Fibroblast of villous mesenchyme (primary cell): ENCODE results near the gene KIAA0930. TPM values are rescaled to one million over a fixed set of nuclear protein-coding genes. Genes with fewer than 3 reads are reported as not detected.

Experiments
- DNase-seq: peaks from one replicate; pipeline ENCODE4 v3.0.0-alpha.2; 2010; ENCODE audit warnings: low read depth
- H3K4me3 ChIP-seq: 2 replicates; pipeline ENCODE4 v1.5.1; 2011; ENCODE audit warnings: low read depth, mild to moderate bottlenecking, low read length
- CTCF ChIP-seq: IDR thresholded peaks from 2 replicates; pipeline ENCODE4 v1.5.1; 2012; ENCODE audit warnings: low read depth, mild to moderate bottlenecking, low read length; ENCODE audit not compliant: insufficient read depth
- total RNA-seq: library from RNA; depleted of rRNA; stranded (reverse); fragments of >200 nt; gene quantifications from 2 replicates; pipeline ENCODE4 v1.2.3, GENCODE V29; 2012

The KIAA0930 gene
- total RNA-seq, 1 donor: 44.5 TPM

DNA sequence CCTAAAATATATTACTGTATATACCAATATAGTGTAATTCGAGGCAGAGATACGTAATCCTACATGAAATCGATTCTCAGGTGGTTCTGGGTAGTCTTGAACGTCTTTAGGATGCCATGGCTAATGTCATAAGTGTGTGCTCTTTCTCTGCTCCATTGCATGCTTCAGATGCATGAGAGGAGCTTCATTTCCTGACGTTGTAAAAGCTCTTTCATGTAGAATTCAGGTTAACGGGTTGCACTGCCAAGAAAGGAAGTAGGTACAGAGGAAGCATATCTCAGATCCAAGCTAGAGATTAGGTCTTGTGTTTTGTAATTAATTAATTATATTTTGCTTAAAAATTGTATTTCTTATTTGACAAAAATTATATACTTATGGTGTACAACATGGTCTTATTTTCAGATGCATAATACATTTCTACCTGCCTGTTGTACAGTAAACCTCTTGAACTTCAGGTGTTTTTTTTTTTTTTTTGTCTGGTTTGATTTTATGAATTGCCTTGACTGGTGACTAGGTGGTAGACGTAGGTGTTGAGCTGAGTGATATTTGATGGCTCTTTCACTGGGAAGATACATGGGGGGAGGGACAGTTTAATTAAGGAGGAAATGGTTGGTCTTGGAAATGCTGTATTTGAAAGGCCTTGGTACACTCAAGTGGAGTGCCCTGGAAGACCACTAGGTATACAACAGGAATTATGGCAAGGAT is 67.7 kb downstream of the KIAA0930 start:
- TF ChIP-seq CTCF: no peak
- DNase-seq: no peak
- H3K4me3 ChIP-seq: no peak overlapping the region

- no peak overlapping the region for H3K4me3 ChIP-seq
- no peak for DNase-seq
- TF ChIP-seq CTCF: no peak
Measured at GRCh38 chr22:45171830-45172229, 68.9 kb downstream of the KIAA0930 start.

- H3K4me3 ChIP-seq: no peak overlapping the region
- DNase-seq: no peak
- no peak for TF ChIP-seq CTCF
Measured at GRCh38 chr22:45169591-45170466, 70.9 kb downstream of the KIAA0930 start.

DNA sequence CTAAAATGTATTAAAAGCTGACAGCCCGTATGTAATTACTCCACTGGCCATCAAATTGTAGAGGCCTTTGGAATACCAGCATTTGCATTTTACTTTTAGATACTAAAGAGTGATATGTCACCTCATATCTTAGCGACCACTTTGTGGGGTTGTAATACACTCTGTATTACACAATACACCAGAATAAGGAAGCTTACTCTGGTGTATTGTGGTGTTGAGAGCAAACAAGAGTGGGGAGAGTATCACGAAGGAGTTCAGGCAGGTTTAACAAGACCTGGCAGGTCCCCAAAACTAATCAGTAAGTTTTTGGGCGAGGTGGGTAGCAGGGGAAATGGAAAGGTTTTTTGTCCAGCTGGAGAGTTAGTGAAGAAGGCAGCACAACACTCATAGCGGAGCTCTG is 73.8 kb downstream of the KIAA0930 start:
- DNase-seq: no peak
- H3K4me3 ChIP-seq: no peak overlapping the region
- no peak for TF ChIP-seq CTCF

DNA sequence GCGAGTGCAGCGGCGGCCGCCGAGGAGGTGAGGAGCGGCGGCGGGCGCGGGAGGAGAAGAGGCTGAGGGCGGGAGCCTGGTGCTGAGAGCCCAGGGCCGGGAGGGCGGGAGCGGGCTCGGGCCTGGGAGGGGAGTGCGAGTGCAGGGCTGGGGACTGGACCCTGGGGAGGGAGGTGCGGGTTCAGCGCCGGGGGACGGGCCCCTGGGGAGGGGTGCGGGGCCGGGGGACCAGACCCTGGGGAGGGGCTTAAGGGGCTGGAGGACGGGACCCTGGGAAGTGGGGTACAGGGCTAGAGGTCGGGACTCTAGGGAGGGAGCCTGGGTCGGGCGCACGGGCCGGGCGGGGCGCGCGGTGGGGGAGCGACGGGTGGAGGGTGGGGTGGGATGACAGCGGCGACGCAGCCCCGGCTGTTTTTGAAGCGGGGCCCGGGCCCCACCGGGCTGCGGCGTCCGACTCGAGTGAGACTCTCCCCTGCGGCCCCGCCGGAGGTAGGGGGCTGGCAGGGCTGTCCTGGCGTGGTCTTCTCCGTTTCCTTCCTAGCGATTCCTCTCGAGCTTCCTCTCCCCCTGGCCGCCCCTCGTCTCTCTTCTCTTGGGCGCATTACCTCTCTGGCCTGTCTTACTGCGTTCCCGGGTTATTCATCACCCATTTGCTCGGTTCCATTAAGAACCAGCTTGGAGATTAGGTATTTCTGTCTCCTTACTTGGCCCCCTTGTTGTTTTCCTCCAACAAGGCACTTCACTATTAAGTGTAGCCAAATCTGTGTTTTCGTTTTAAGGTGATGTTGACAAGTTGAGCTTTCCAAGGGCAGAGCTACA is 76.2 kb downstream of the KIAA0930 start:
- peak overlapping the region; percentile 87 for H3K4me3 ChIP-seq
- DNase-seq: peak; percentile 72
- TF ChIP-seq CTCF: no peak

DNA sequence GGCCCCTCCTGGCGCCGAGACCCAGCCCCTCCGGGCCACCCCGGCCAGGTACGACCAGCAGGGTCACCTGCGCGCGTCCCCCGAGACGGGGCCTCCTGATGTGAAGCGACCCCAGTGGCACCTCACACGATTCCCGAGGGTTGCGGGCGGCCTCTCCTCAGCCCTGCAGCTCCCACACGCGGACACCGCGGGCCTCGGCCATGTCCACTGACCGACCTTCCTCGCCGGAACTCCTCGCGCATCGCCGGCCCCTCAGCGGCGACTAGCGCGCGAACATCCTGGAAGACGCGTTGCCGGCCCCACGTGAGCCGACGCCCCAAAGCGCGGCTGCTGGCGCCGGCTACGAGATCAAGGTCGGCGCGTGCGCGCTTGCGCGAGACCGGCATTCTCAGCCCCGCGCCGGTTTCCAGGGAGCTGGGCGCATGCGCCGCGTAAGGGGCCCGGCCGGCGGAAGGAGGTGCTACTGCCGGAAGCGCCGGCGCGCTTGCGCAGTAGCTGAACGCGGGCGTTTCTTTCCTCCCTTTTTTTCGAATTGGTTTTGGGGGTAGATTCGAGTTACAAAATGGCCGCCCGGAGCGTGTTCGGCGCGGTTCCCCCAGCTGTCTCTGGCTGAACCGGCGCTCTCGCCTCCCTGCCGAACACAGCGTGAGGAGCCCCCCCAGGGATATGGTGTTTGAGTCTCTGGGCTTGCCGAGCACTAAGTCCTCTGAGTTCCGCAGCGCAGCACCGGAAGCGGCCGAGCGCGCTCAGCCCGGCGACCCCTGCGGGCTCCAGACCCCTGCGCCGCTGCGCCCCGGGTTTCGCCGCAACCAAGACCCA is 77.0 kb downstream of the KIAA0930 start, which contains the start of gene NUP50:
Gene NUP50 (plus strand): TSS at position 475 of the 819 bp plus-strand sequence. CDS start 4,253 bp downstream, outside the sequence.
- no peak for TF ChIP-seq CTCF
- peak; percentile 98 for DNase-seq
- H3K4me3 ChIP-seq: peak within 1 kb of the TSS; percentile 87
